Naive thymus-derived CD8-positive, alpha-beta T cell (primary cell): ENCODE data around the gene DYNC2H1. TPM values are rescaled to one million over a fixed set of nuclear protein-coding genes. Genes with fewer than 3 reads are reported as not detected.
"Not testable (repeated sequence)": the region's sequence is repeated elsewhere in the genome, so short reads cannot be mapped to it uniquely, and the experiment has no call there.

Experiments used
- ATAC-seq, 2 donors: fragments of 150-1000 bp; cut with Tn5 transposase in 1 of 2; sonication (Bioruptor Pico), chemical (Tn5 transposase) in 1 of 2; 1 replicate in 1 of 2; 2 replicates in 1 of 2; pipeline ENCODE4 v1.10.0; 2021; ENCODE audit warnings: mild to moderate bottlenecking in 2 of 2, moderate library complexity in 2 of 2
- POLR2A ChIA-PET: fragments of 350-600 bp; sonication (Branson Sonifier 250); formaldehyde crosslinking; loops from one replicate; lab custom pipeline; 2021; ENCODE audit warnings: antibody characterized with exemption; lab: Charles Lee
- DNase-seq, 10 donors: peaks; one replicate each; pipeline versions ENCODE4 v3.0.0 to v3.0.0-alpha.2; 2020 to 2022
- H3K27ac Mint-ChIP-seq, 10 donors: one replicate each; pipeline ENCODE4 v1.8.0; 2020 to 2022; ENCODE audit warnings: mild to moderate bottlenecking in 10 of 10, mixed read lengths in 10 of 10, moderate library complexity in 4 of 10, inconsistent platforms in 1 of 10
- H3K27me3 Mint-ChIP-seq, 5 donors: one replicate each; pipeline ENCODE4 v1.8.0; 2021 to 2022; ENCODE audit warnings: mixed read lengths in 5 of 5
- H3K36me3 Mint-ChIP-seq, 3 donors: one replicate each; pipeline ENCODE4 v1.8.0; 2020 to 2022; ENCODE audit warnings: mixed read lengths in 3 of 3, mild to moderate bottlenecking in 2 of 3, inconsistent platforms in 1 of 3
- H3K4me1 Mint-ChIP-seq, 4 donors: one replicate each; pipeline ENCODE4 v1.8.0; 2021 to 2022; ENCODE audit warnings: mixed read lengths in 4 of 4
- H3K4me3 Mint-ChIP-seq, 10 donors: one replicate each; pipeline ENCODE4 v1.8.0; 2020 to 2022; ENCODE audit warnings: mild to moderate bottlenecking in 10 of 10, mixed read lengths in 10 of 10, moderate library complexity in 6 of 10, inconsistent platforms in 1 of 10
- H3K9me3 Mint-ChIP-seq, 9 donors: one replicate each; pipeline ENCODE4 v1.8.0; 2020 to 2022; ENCODE audit warnings: mixed read lengths in 9 of 9, mild to moderate bottlenecking in 3 of 9, inconsistent platforms in 1 of 9, moderate library complexity in 1 of 9
- polyA plus RNA-seq, 3 donors: library from polyadenylated mRNA; unstranded; fragments of 300-500 nt; fragmentation: Illumina TruSeq; gene quantifications; one replicate each; pipeline ENCODE4 v1.2.3, GENCODE V29; 2021
- total RNA-seq, 8 experiments: library from RNA in 2 of 8; stranded (reverse) in 2 of 8; gene quantifications; one replicate each; pipeline ENCODE4 v1.2.3 and lab custom pipeline; 2021 to 2026

The DYNC2H1 gene
- total and polyA plus RNA-seq, 5 experiments from 2014 or later: 0.54 to 3.2 (median 0.99) TPM

- ATAC-seq (no peak), DNase-seq (no peak)
- Mint-ChIP-seq H3K36me3 (peaks cover 0 to 1% (median 0%) of the 10 kb centered on the region in 3 donors), H3K27ac (no peak overlapping the region), H3K9me3 (no peaks in the 10 kb centered on the region), H3K4me3 (no peak overlapping the region), H3K27me3 (no peaks in the 10 kb centered on the region), H3K4me1 (no peaks in the 10 kb centered on the region)
- POLR2A ChIA-PET: no interaction called here
Measured at GRCh38 chr11:103359216-103359615, 250.0 kb downstream of the DYNC2H1 start.

DNA sequence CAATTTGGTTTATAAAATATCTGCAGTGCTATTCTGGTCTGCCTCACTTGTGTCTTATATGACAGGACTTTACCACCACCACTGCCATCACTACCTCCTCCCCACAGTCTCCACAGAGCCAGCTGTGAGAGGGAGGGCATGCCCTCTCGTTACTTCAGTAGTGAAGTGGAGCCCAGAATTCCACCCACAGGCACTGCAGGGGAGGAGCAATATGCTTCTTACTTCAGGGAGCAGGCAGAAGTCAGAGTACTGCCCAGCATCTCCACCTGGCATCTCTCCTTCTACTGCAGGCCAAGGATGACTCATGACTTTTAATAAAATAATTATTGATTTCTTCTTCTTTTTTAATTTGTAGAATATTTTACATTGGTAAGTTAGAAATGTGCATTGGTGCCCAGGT is 255.5 kb downstream of the DYNC2H1 start:
- Mint-ChIP-seq H3K4me3 (no peak overlapping the region), H3K4me1 (no peaks in the 10 kb centered on the region), H3K9me3 (no peaks in the 10 kb centered on the region), H3K27ac (no peak overlapping the region), H3K27me3 (no peaks in the 10 kb centered on the region), H3K36me3 (peaks cover 0 to 2% (median 0%) of the 10 kb centered on the region in 3 donors)
- POLR2A ChIA-PET: no interaction called here
- ATAC-seq (no peak), DNase-seq (no peak)

DNA sequence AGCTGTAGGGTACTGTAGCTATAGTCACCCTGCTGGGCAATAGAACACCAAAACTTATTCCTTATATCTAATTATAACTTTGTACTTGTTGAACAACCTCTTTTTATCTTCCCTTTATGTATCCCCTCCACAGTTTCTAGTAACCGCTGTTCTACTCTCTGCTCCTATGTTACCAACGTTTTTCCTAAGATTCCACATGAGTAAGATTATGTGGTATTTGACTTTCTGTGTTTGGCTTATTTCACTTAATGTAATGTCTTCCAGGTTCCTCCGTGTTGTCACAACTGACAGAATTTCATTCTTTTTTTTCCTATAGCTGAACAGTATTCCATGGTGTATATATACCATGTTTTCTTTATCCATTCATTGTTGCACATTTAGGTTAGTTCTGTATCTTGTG is 258.4 kb downstream of the DYNC2H1 start:
- POLR2A ChIA-PET: no interaction called here
- DNase-seq (no peak), ATAC-seq (no peak)
- Mint-ChIP-seq H3K27ac (no peak overlapping the region), H3K9me3 (peaks cover 0 to 6% (median 2%) of the 10 kb centered on the region in 9 donors), H3K4me1 (no peaks in the 10 kb centered on the region), H3K36me3 (peaks cover 2 to 5% (median 4%) of the 10 kb centered on the region in 3 donors), H3K4me3 (no peak overlapping the region), H3K27me3 (no peaks in the 10 kb centered on the region)

DNA sequence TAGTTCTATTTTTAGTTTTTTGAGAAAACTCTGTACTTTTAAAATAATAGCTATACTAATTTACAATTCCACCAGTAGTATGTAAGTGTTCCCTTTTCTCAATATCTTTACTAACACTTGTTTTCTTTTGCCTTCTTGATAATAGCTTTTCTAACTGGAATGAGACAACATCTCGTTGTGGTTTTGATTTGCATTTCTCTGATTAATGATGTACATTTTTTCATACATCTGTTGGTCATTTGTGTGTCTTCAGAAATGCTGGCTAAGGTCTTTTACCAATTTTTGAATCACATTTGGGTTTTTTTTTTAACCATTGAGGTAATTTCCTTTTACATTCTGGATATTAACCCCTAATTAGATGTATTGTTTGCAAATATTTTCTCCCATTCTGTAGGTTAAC is 258.9 kb downstream of the DYNC2H1 start:
- peaks cover 2 to 7% (median 4%) of the 10 kb centered on the region in 3 donors for H3K36me3 Mint-ChIP-seq
- POLR2A ChIA-PET: no interaction called here
- H3K4me1 Mint-ChIP-seq: no peaks in the 10 kb centered on the region
- H3K27ac Mint-ChIP-seq: no peak overlapping the region
- no peaks in the 10 kb centered on the region for H3K27me3 Mint-ChIP-seq
- ATAC-seq (no peak), DNase-seq (no peak)
- H3K4me3 Mint-ChIP-seq: no peak overlapping the region
- H3K9me3 Mint-ChIP-seq: peaks cover 0 to 10% (median 2%) of the 10 kb centered on the region in 9 donors

GRCh38 chr11:103370076-103370475 is 260.9 kb downstream of the DYNC2H1 start:
- no peak for ATAC-seq
- DNase-seq: no peak
- POLR2A ChIA-PET: no interaction called here
- peaks cover 2 to 22% (median 17%) of the 10 kb centered on the region in 3 donors for H3K36me3 Mint-ChIP-seq
- H3K27ac Mint-ChIP-seq: no peak overlapping the region
- H3K27me3 Mint-ChIP-seq: no peaks in the 10 kb centered on the region
- H3K9me3 Mint-ChIP-seq: peaks cover 4 to 28% (median 12%) of the 10 kb centered on the region in 9 donors
- no peaks in the 10 kb centered on the region for H3K4me1 Mint-ChIP-seq
- no peak overlapping the region for H3K4me3 Mint-ChIP-seq

DNA sequence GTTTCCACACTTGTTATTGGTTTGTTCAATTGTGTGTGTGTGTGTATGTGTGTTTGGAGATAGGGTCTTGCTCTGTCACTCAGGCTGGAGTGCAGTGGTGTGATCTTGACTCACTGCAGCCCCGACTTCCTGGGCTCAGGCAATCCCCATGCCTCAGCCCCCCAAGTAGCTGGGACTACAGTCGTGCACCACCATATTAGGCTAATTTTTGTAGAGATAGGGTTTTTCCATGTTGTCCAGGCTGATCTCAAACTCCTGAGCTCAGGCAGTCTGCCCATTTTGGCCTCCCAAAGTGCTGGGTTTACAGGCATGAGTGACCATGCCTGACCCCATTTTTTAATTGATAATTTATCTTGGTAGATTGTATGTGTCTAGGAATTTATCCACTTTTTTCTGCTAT is 263.7 kb downstream of the DYNC2H1 start:
- Mint-ChIP-seq H3K4me1 (no peaks in the 10 kb centered on the region), H3K36me3 (peaks cover 2 to 38% (median 28%) of the 10 kb centered on the region in 3 donors), H3K27me3 (no peaks in the 10 kb centered on the region), H3K4me3 (no peak overlapping the region), H3K27ac (no peak overlapping the region), H3K9me3 (peaks cover 12 to 52% (median 25%) of the 10 kb centered on the region in 9 donors)
- no peak for DNase-seq
- ATAC-seq: no peak
- POLR2A ChIA-PET: no interaction called here

DNA sequence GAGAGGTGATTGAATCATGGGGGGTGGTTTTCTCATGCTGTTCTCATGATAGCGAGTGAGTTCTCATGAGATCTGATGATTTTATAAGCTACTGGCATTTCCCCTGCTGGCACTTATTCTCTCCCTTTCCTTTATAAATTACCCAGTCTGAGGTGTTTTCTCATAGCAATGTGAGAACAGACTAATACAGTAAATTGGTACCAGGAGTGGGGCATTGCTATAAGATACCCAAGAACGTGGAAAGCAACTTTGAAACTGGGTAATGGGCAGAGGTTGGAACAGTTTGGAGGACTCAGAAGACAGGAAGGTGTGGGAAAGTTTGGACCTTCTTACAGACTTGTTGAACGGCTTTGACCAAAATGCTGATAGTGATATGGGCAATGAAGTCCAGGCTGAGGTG is 265.0 kb downstream of the DYNC2H1 start:
- peaks cover 0 to 38% (median 28%) of the 10 kb centered on the region in 3 donors for H3K36me3 Mint-ChIP-seq
- DNase-seq, H3K27me3 Mint-ChIP-seq, H3K4me1 Mint-ChIP-seq, ATAC-seq, H3K4me3 Mint-ChIP-seq, H3K27ac Mint-ChIP-seq, POLR2A ChIA-PET: not testable (repeated sequence)
- H3K9me3 Mint-ChIP-seq: peaks cover 12 to 52% (median 25%) of the 10 kb centered on the region in 9 donors

- no peak for DNase-seq
- POLR2A ChIA-PET: no interaction called here
Measured at GRCh38 chr11:103378931-103379330, 269.7 kb downstream of the DYNC2H1 start.

DNA sequence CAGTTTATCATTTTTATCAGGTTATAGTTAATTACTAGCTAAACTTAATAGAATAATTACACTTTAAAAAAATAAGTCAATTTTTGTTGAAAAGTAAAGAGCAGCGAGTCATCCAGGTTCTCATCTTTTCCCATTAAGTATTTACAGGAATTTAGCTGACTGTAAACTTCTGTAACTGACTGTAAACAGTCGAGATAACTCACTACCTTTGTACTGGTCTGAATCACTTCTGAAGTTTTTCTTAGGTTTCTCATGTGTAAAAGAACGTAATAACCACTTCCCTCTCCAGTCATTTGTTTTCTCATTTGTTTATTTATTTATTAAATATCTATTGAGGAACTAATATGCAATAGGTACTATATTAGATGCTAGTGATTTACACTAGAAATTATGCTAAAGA is 270.8 kb downstream of the DYNC2H1 start:
- DNase-seq: no peak

More at GRCh38 chr11:103378931-103379330, 269.7 kb downstream of the DYNC2H1 start:
- Mint-ChIP-seq H3K4me3 (no peak overlapping the region), H3K27ac (no peak overlapping the region), H3K9me3 (peaks cover 6 to 34% (median 23%) of the 10 kb centered on the region in 9 donors), H3K27me3 (no peaks in the 10 kb centered on the region), H3K36me3 (peaks cover 0 to 23% (median 18%) of the 10 kb centered on the region in 3 donors), H3K4me1 (no peaks in the 10 kb centered on the region)
- ATAC-seq: no peak

DNA sequence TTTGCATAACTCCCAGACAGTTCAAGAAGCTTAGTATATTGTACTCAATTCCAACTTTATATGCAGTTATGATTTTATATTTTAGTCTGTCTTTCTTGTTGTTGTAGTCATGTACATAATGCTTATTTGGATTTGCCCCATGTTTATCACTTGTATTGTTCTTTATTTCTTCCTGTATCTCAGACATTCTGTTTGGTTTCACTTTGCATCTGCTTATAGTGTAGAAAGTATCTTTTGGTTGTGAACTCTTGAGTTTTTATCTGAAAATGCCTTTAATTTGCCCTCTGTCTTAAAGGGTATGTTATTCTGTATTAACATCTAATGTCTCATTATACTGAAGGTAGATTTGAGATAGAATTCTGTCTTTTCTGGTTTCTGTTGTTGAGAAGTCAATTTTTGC is 275.4 kb downstream of the DYNC2H1 start:
- DNase-seq: no peak
- no peaks in the 10 kb centered on the region for H3K36me3 Mint-ChIP-seq
- no peak overlapping the region for H3K27ac Mint-ChIP-seq
- H3K4me1 Mint-ChIP-seq: no peaks in the 10 kb centered on the region
- ATAC-seq: no peak
- H3K4me3 Mint-ChIP-seq: no peak overlapping the region
- H3K27me3 Mint-ChIP-seq: no peaks in the 10 kb centered on the region
- POLR2A ChIA-PET: no interaction called here
- peaks cover 0 to 20% (median 6%) of the 10 kb centered on the region in 9 donors for H3K9me3 Mint-ChIP-seq

More for the DNA sequence above, 270.8 kb downstream of the DYNC2H1 start:
- no peaks in the 10 kb centered on the region for H3K27me3 Mint-ChIP-seq
- H3K4me1 Mint-ChIP-seq: no peaks in the 10 kb centered on the region
- H3K27ac Mint-ChIP-seq: no peak overlapping the region
- no peak overlapping the region for H3K4me3 Mint-ChIP-seq
- ATAC-seq: no peak
- peaks cover 0 to 24% (median 14%) of the 10 kb centered on the region in 9 donors for H3K9me3 Mint-ChIP-seq
- POLR2A ChIA-PET: no interaction called here
- H3K36me3 Mint-ChIP-seq: peaks cover 0 to 16% (median 11%) of the 10 kb centered on the region in 3 donors

- Mint-ChIP-seq H3K9me3 (peaks cover 0 to 16% (median 3%) of the 10 kb centered on the region in 9 donors), H3K27me3 (peaks cover 0 to 3% (median 0%) of the 10 kb centered on the region in 5 donors), H3K4me1 (no peaks in the 10 kb centered on the region), H3K36me3 (peaks cover 0 to 21% (median 19%) of the 10 kb centered on the region in 3 donors), H3K27ac (no peak overlapping the region), H3K4me3 (no peak overlapping the region)
- POLR2A ChIA-PET: no interaction called here
- DNase-seq (no peak), ATAC-seq (no peak)
Measured at GRCh38 chr11:103395612-103396011, 286.4 kb downstream of the DYNC2H1 start.

GRCh38 chr11:103396237-103396636 is 287.0 kb downstream of the DYNC2H1 start:
- H3K9me3 Mint-ChIP-seq: peaks cover 0 to 14% (median 5%) of the 10 kb centered on the region in 9 donors
- ATAC-seq: no peak
- H3K36me3 Mint-ChIP-seq: peaks cover 0 to 27% (median 24%) of the 10 kb centered on the region in 3 donors
- H3K27ac Mint-ChIP-seq: no peak overlapping the region
- no peaks in the 10 kb centered on the region for H3K4me1 Mint-ChIP-seq
- POLR2A ChIA-PET: no interaction called here
- no peak for DNase-seq
- no peak overlapping the region for H3K4me3 Mint-ChIP-seq
- H3K27me3 Mint-ChIP-seq: peaks cover 0 to under 1% (median 0%) of the 10 kb centered on the region in 5 donors

DNA sequence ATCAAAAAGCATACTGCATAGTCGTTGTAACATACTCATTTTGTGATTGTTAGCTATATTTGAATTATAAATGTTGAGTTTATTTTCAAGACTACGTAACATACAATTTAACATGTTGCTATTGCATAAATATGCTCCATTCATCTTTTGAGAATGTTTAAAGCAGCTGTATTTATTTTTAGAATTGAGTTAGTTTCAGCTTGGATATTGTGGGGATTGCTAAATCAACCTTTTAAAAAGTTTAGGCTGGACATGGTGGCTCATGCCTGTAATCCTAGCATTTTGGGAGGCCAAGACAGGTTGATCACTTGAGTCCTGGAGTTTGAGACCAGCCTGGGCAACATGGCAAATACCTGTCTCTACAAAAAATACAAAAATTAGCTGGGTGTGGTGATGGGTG is 288.1 kb downstream of the DYNC2H1 start:
- no peak for DNase-seq

DNA sequence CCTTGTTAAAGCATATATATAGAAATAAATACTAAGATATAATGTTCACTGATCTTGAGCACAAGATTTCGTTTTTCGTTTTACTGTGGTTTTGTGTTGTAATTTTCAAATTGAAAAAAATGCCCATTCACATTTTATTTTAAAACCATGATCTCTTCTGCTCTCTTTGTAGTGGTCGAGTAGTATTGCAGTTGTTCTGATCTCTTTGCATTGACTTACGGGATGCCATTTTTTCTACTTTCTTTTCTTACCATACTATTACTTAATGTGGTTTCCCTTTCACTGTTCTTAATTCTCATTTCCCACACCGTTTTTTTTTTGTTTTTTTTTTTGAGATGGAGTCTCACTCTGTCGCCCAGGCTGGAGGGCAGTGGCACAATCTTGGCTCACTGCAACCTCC is 289.6 kb downstream of the DYNC2H1 start:
- Mint-ChIP-seq H3K9me3 (peaks cover 0 to 25% (median 4%) of the 10 kb centered on the region in 9 donors), H3K27me3 (peaks cover 0 to 3% (median 0%) of the 10 kb centered on the region in 5 donors), H3K4me1 (no peaks in the 10 kb centered on the region), H3K36me3 (peaks cover 0 to 24% (median 14%) of the 10 kb centered on the region in 3 donors), H3K27ac (no peak overlapping the region), H3K4me3 (no peak overlapping the region)
- POLR2A ChIA-PET: no interaction called here
- ATAC-seq (no peak), DNase-seq (no peak)

More for the DNA sequence above, 288.1 kb downstream of the DYNC2H1 start:
- peaks cover 0 to 21% (median 7%) of the 10 kb centered on the region in 9 donors for H3K9me3 Mint-ChIP-seq
- no peaks in the 10 kb centered on the region for H3K4me1 Mint-ChIP-seq
- no peak for ATAC-seq
- no peak overlapping the region for H3K27ac Mint-ChIP-seq
- H3K27me3 Mint-ChIP-seq: peaks cover 0 to 1% (median 0%) of the 10 kb centered on the region in 5 donors
- H3K4me3 Mint-ChIP-seq: no peak overlapping the region
- peaks cover 0 to 28% (median 24%) of the 10 kb centered on the region in 3 donors for H3K36me3 Mint-ChIP-seq
- POLR2A ChIA-PET: no interaction called here
